SK-N-SH (cell line): ENCODE data around the gene HES2. TPM values are rescaled to one million over a fixed set of nuclear protein-coding genes. Genes with fewer than 3 reads are reported as not detected.

Source experiments
- CTCF ChIA-PET: fragments of 300-600, 350-600 bp; formaldehyde crosslinking; extraction: SDS; loops from one replicate; lab custom pipeline; 2021; lab: Yijun Ruan, JAX
- POLR2A ChIA-PET: fragments of 350-600 bp; sonication (Branson Sonifier 250); formaldehyde crosslinking; extraction: SDS; loops from one replicate; lab custom pipeline; 2020; ENCODE audit warnings: antibody characterized with exemption, inconsistent platforms; lab: Yijun Ruan, JAX
- DNase-seq: peaks from one replicate; pipeline ENCODE4 v3.0.0; 2012
- H2AFZ ChIP-seq: fragments of 200-600 bp; sonication (generic); 2 replicates; pipeline ENCODE4 v1.8.1; 2016; ENCODE audit warnings: antibody characterized with exemption, mild to moderate bottlenecking, low read depth
- H3F3A ChIP-seq: fragments of 200-600 bp; sonication (generic); replicated peaks from 2 replicates; pipeline ENCODE3; 2016; ENCODE audit warnings: antibody characterized with exemption, mild to moderate bottlenecking; ENCODE audit not compliant: insufficient read depth
- H3K27ac ChIP-seq, 2 experiments: fragments of 200-500 bp in 1 of 2; fragments of 200-600 bp in 1 of 2; sonication (Bioruptor generic) in 1 of 2; sonication (generic), shearing (Covaris generic) in 1 of 2; 2 replicates each; pipeline versions ENCODE4 v1.5.1 to v1.6.1; 2014 to 2016; ENCODE audit warnings: low read depth in 2 of 2, inconsistent platforms in 1 of 2, low read length in 1 of 2, mild to moderate bottlenecking in 1 of 2, mixed read lengths in 1 of 2
- H3K27me3 ChIP-seq: fragments of 200-600 bp; sonication (generic), shearing (Covaris generic); 2 replicates; pipeline ENCODE4 v1.6.1; 2016; ENCODE audit warnings: mixed run types; ENCODE audit not compliant: insufficient read depth
- H3K36me3 ChIP-seq, 2 experiments: fragments of 200-500 bp in 1 of 2; fragments of 200-600 bp in 1 of 2; sonication (Bioruptor generic) in 1 of 2; sonication (generic) in 1 of 2; replicated peaks in 1 of 2; 2 replicates each; pipeline versions ENCODE3 to v1.5.1; 2014 to 2016; ENCODE audit warnings: low read length in 1 of 2, mild to moderate bottlenecking in 1 of 2; ENCODE audit not compliant: insufficient read depth in 2 of 2, control insufficient read depth in 1 of 2
- H3K4me1 ChIP-seq, 2 experiments: fragments of 200-500 bp in 1 of 2; fragments of 200-600 bp in 1 of 2; sonication (Bioruptor generic) in 1 of 2; sonication (generic), shearing (Covaris generic) in 1 of 2; 2 replicates each; pipeline versions ENCODE4 v1.5.1 to v1.6.1; 2014 to 2016; ENCODE audit warnings: low read depth in 1 of 2, low read length in 1 of 2, mixed run types in 1 of 2; ENCODE audit not compliant: insufficient read depth in 2 of 2, control insufficient read depth in 1 of 2
- H3K4me2 ChIP-seq: fragments of 200-600 bp; sonication (generic), shearing (Covaris generic); 2 replicates; pipeline ENCODE4 v1.6.1; 2017; ENCODE audit warnings: mixed run types
- H3K4me3 ChIP-seq, 2 experiments: fragments of 200-500 bp in 1 of 2; fragments of 200-600 bp in 1 of 2; sonication (Bioruptor generic) in 1 of 2; sonication (generic), shearing (Covaris generic) in 1 of 2; 2 replicates each; pipeline versions ENCODE4 v1.5.1 to v1.8.1; 2014 to 2016; ENCODE audit warnings: low read depth in 2 of 2, inconsistent platforms in 1 of 2, low read length in 1 of 2, mild to moderate bottlenecking in 1 of 2, mixed read lengths in 1 of 2, moderate library complexity in 1 of 2
- H3K79me2 ChIP-seq: fragments of 200-600 bp; sonication (generic); 2 replicates; pipeline ENCODE4 v1.8.1; 2017; ENCODE audit warnings: mild to moderate bottlenecking; ENCODE audit not compliant: insufficient read depth
- H3K9ac ChIP-seq: fragments of 200-600 bp; sonication (generic); 2 replicates; pipeline ENCODE4 v1.6.1; 2017; ENCODE audit warnings: mixed run types
- H3K9me2 ChIP-seq: fragments of 200-600 bp; sonication (generic); 2 replicates; pipeline ENCODE4 v1.6.1; 2017; ENCODE audit warnings: mixed run types
- H3K9me3 ChIP-seq: fragments of 200-600 bp; sonication (generic); 2 replicates; pipeline ENCODE4 v1.6.1; 2017; ENCODE audit warnings: mixed run types, mild to moderate bottlenecking, moderate library complexity
- H4K20me1 ChIP-seq: fragments of 200-600 bp; sonication (generic); 2 replicates; pipeline ENCODE4 v1.6.1; 2017; ENCODE audit warnings: mild to moderate bottlenecking, mixed run types; ENCODE audit not compliant: insufficient read depth
- CHD2 ChIP-seq: fragments of 150-350 bp; IDR thresholded peaks from 2 replicates; pipeline ENCODE4 v1.6.1; 2018; ENCODE audit warnings: low read length; ENCODE audit not compliant: partially characterized antibody
- CTCF ChIP-seq: fragments of 200-600 bp; sonication (generic); IDR thresholded peaks from 2 replicates; pipeline ENCODE4 v1.6.1; 2017; ENCODE audit warnings: antibody characterized with exemption, mild to moderate bottlenecking, moderate library complexity
- ELF1 ChIP-seq: IDR thresholded peaks from 2 replicates; pipeline ENCODE4 v1.4.0; 2012
- FOSL2 ChIP-seq: IDR thresholded peaks from 2 replicates; pipeline ENCODE4 v1.4.0; 2012; ENCODE audit warnings: low read depth, mild to moderate bottlenecking, moderate library complexity, borderline replicate concordance
- FOXJ3 ChIP-seq: sonication (generic); formaldehyde crosslinking; IDR thresholded peaks from 2 replicates; pipeline ENCODE4 v1.5.1; 2020; ENCODE audit warnings: mild to moderate bottlenecking, missing genetic modification reagents
- FOXM1 ChIP-seq: IDR thresholded peaks from 2 replicates; pipeline ENCODE4 v1.4.0; 2012; ENCODE audit warnings: low read depth, mild to moderate bottlenecking
- GABPA ChIP-seq: IDR thresholded peaks from 2 replicates; pipeline ENCODE4 v1.4.0; 2012; ENCODE audit warnings: low read depth, mild to moderate bottlenecking
- IRF3 ChIP-seq: fragments of 150-350 bp; IDR thresholded peaks from 2 replicates; pipeline ENCODE4 v1.6.1; 2016; ENCODE audit warnings: mild to moderate bottlenecking, low read depth, low read length
- JUND ChIP-seq: IDR thresholded peaks from 2 replicates; pipeline ENCODE4 v1.4.0; 2012
- MAX ChIP-seq: IDR thresholded peaks from 2 replicates; pipeline ENCODE4 v1.4.0; 2012; ENCODE audit warnings: low read depth
- NRF1 ChIP-seq: IDR thresholded peaks from 2 replicates; pipeline ENCODE4 v1.6.1; 2012; ENCODE audit warnings: low read depth, mild to moderate bottlenecking, low read length
- PBX3 ChIP-seq: IDR thresholded peaks from 2 replicates; pipeline ENCODE4; 2012
- POLR2AphosphoS5 ChIP-seq: IDR thresholded peaks from 2 replicates; pipeline ENCODE4 v1.6.1; 2012; ENCODE audit warnings: low read depth, low read length
- RCOR1 ChIP-seq: fragments of 150-350 bp; IDR thresholded peaks from 2 replicates; pipeline ENCODE4 v1.6.1; 2017; ENCODE audit warnings: antibody characterized with exemption, low read length
- RXRA ChIP-seq: IDR thresholded peaks from 2 replicates; pipeline ENCODE4 v1.4.0; 2012; ENCODE audit warnings: low read depth, mild to moderate bottlenecking, borderline replicate concordance
- SMC3 ChIP-seq: IDR thresholded peaks from 2 replicates; pipeline ENCODE4 v1.6.1; 2012; ENCODE audit warnings: low read depth, low read length, improper control_type of control experiment
- TAF1 ChIP-seq: IDR thresholded peaks from 2 replicates; pipeline ENCODE4 v1.6.1; 2012; ENCODE audit warnings: low read depth, mild to moderate bottlenecking, low read length, moderate library complexity, borderline replicate concordance
- USF1 ChIP-seq: IDR thresholded peaks from 2 replicates; pipeline ENCODE4 v1.4.0; 2012; ENCODE audit warnings: low read depth, borderline replicate concordance
- WGBS: methylation state at CpG from one replicate; pipeline ENCODE4 v1.1.6; 2017; ENCODE audit warnings: low lambda C conversion rate; 5-methylcytosine and 5-hydroxymethylcytosine counted together
- polyA plus RNA-seq, 3 experiments: library from polyadenylated mRNA; depleted of rRNA; stranded (reverse); fragments of >200 nt; gene quantifications; 2 replicates each; pipeline ENCODE4 v1.2.3, GENCODE V29; 2012

The HES2 gene
- polyA plus RNA-seq, 1 of the 3 experiments (the other 2 are of a cell fraction) = 0.03 TPM

- CTCF ChIA-PET = interaction anchor here (1.1 to 8.1 kb wide), 12 partner anchors 10 to 138 kb away, joined by 3 to 39 read pairs (median 6); no protein-coding TSS in a partner anchor
- Histone ChIP-seq H3K27me3 (no peaks in the 10 kb centered on the region), H2AFZ (no peak overlapping the region), H3K9me3 (no peaks in the 10 kb centered on the region), H3F3A (peaks cover 15% of the 10 kb centered on the region), H3K9me2 (no peaks in the 10 kb centered on the region), H4K20me1 (0 out of 2 replicates have a peak, but pooled peaks cover 4% of the 10 kb centered on the region), H3K79me2 (peaks cover 96% of the 10 kb centered on the region), H3K4me1 (peaks cover 0 to 24% of the 10 kb centered on the region in 2 experiments; a peak in 2 of 4 replicates), H3K36me3 (peaks cover 0 to 5% of the 10 kb centered on the region in 2 experiments), H3K4me3 (no peak overlapping the region; a peak in 1 of 4 replicates), H3K27ac (peak overlapping the region in 1 of 2 experiments; percentile 93; a peak in 2 of 4 replicates), H3K4me2 (peak overlapping the region; percentile 83; the same call in 1 of the 2 replicates), H3K9ac (no peak overlapping the region)
- no peak for DNase-seq
- TF ChIP-seq CHD2 = no peak
- no peak for TF ChIP-seq POLR2AphosphoS5
- no peak for TF ChIP-seq ELF1
- no peak for TF ChIP-seq PBX3
- no peak for TF ChIP-seq JUND
- no peak for TF ChIP-seq GABPA
- no peak for TF ChIP-seq FOXJ3 (CRISPR knock-in tag)
- TF ChIP-seq FOSL2 = no peak
- TF ChIP-seq MAX = no peak
- TF ChIP-seq FOXM1 = no peak
- TF ChIP-seq SMC3 = no peak
- TF ChIP-seq USF1 = no peak
- no peak for TF ChIP-seq CTCF
- no peak for TF ChIP-seq TAF1
- no peak for TF ChIP-seq RXRA
- TF ChIP-seq IRF3 = no peak
- TF ChIP-seq RCOR1 = no peak
- no peak for TF ChIP-seq NRF1
- 88% methylated on average over 1 of the region's 1 CpG for WGBS
- POLR2A ChIA-PET = interaction anchor here (1.3 to 1.5 kb wide), 2 partner anchors 10 to 138 kb away, joined by 3 to 19 read pairs; partner anchors contain the start of gene ACOT7
Measured at GRCh38 chr1:6384135-6384534, 35.6 kb downstream of the HES2 start.
